ENCODE results near the gene OCA2.
"Not testable (repeated sequence)": the region's sequence is repeated elsewhere in the genome, so short reads cannot be mapped to it uniquely, and the experiment has no call there.

OCA2 gene

GRCh38 chr15:27855137-27855536, 244.0 kb downstream of the OCA2 start:
- DNase-seq (ENCODE audit: low read depth) = no peak
- no peak overlapping the region for H3K4me3 ChIP-seq (ENCODE audit: low read depth, low read length)
- no peak for TF ChIP-seq CTCF (IDR thresholded peaks at IDR 0.05; ENCODE audit: low read depth, low read length, missing control alignments)

- no peak overlapping the region for H3K4me3 ChIP-seq (ENCODE audit: low read depth, low read length)
- no peak for TF ChIP-seq CTCF (IDR thresholded peaks at IDR 0.05; ENCODE audit: low read depth, low read length, missing control alignments)
- no peak for DNase-seq (ENCODE audit: low read depth)
Observed at GRCh38 chr15:27854601-27855000, 244.5 kb downstream of the OCA2 start.

- no peak overlapping the region for H3K4me3 ChIP-seq (ENCODE audit: low read depth, low read length)
- TF ChIP-seq CTCF (IDR thresholded peaks at IDR 0.05; ENCODE audit: low read depth, low read length, missing control alignments) = no peak
- no peak for DNase-seq (ENCODE audit: low read depth)
Observed at GRCh38 chr15:27853624-27854455, 245.3 kb downstream of the OCA2 start.

- TF ChIP-seq CTCF (IDR thresholded peaks at IDR 0.05; ENCODE audit: low read depth, low read length, missing control alignments) = no peak
- DNase-seq (ENCODE audit: low read depth) = no peak
- H3K4me3 ChIP-seq (ENCODE audit: low read depth, low read length) = no peak overlapping the region
Observed at GRCh38 chr15:27851858-27852210, 247.3 kb downstream of the OCA2 start.

- no peak for TF ChIP-seq CTCF (IDR thresholded peaks at IDR 0.05; ENCODE audit: low read depth, low read length, missing control alignments)
Observed at GRCh38 chr15:27850981-27851857, 247.9 kb downstream of the OCA2 start.

GRCh38 chr15:27850050-27850449, 249.1 kb downstream of the OCA2 start:
- TF ChIP-seq CTCF (IDR thresholded peaks at IDR 0.05; ENCODE audit: low read depth, low read length, missing control alignments) = no peak
- no peak overlapping the region for H3K4me3 ChIP-seq (ENCODE audit: low read depth, low read length)
- DNase-seq (ENCODE audit: low read depth) = no peak

More at GRCh38 chr15:27850981-27851857, 247.9 kb downstream of the OCA2 start:
- DNase-seq (ENCODE audit: low read depth) = no peak
- H3K4me3 ChIP-seq (ENCODE audit: low read depth, low read length) = no peak overlapping the region

GRCh38 chr15:27848936-27849335, 250.2 kb downstream of the OCA2 start:
- H3K4me3 ChIP-seq (ENCODE audit: low read depth, low read length) = not testable (repeated sequence)

More at GRCh38 chr15:27848936-27849335, 250.2 kb downstream of the OCA2 start:
- DNase-seq (ENCODE audit: low read depth) = not testable (repeated sequence)

Data from GM12864 (cell line).